SK-N-SH (cell line): Measurements from ENCODE around the gene ZDHHC8. TPM values are rescaled to one million over a fixed set of nuclear protein-coding genes. Genes with fewer than 3 reads are reported as not detected.

ENCODE experiments used
- CTCF ChIA-PET: fragments of 300-600, 350-600 bp; formaldehyde crosslinking; extraction: SDS; loops from one replicate; lab custom pipeline; 2021; lab: Yijun Ruan, JAX
- POLR2A ChIA-PET: fragments of 350-600 bp; sonication (Branson Sonifier 250); formaldehyde crosslinking; extraction: SDS; loops from one replicate; lab custom pipeline; 2020; ENCODE audit warnings: antibody characterized with exemption, inconsistent platforms; lab: Yijun Ruan, JAX
- DNase-seq: peaks from one replicate; pipeline ENCODE4 v3.0.0; 2012
- H2AFZ ChIP-seq: fragments of 200-600 bp; sonication (generic); 2 replicates; pipeline ENCODE4 v1.8.1; 2016; ENCODE audit warnings: antibody characterized with exemption, mild to moderate bottlenecking, low read depth
- H3F3A ChIP-seq: fragments of 200-600 bp; sonication (generic); replicated peaks from 2 replicates; pipeline ENCODE3; 2016; ENCODE audit warnings: antibody characterized with exemption, mild to moderate bottlenecking; ENCODE audit not compliant: insufficient read depth
- H3K27ac ChIP-seq, 2 experiments: fragments of 200-500 bp in 1 of 2; fragments of 200-600 bp in 1 of 2; sonication (Bioruptor generic) in 1 of 2; sonication (generic), shearing (Covaris generic) in 1 of 2; 2 replicates each; pipeline versions ENCODE4 v1.5.1 to v1.6.1; 2014 to 2016; ENCODE audit warnings: low read depth in 2 of 2, inconsistent platforms in 1 of 2, low read length in 1 of 2, mild to moderate bottlenecking in 1 of 2, mixed read lengths in 1 of 2
- H3K27me3 ChIP-seq: fragments of 200-600 bp; sonication (generic), shearing (Covaris generic); 2 replicates; pipeline ENCODE4 v1.6.1; 2016; ENCODE audit warnings: mixed run types; ENCODE audit not compliant: insufficient read depth
- H3K36me3 ChIP-seq, 2 experiments: fragments of 200-500 bp in 1 of 2; fragments of 200-600 bp in 1 of 2; sonication (Bioruptor generic) in 1 of 2; sonication (generic) in 1 of 2; replicated peaks in 1 of 2; 2 replicates each; pipeline versions ENCODE3 to v1.5.1; 2014 to 2016; ENCODE audit warnings: low read length in 1 of 2, mild to moderate bottlenecking in 1 of 2; ENCODE audit not compliant: insufficient read depth in 2 of 2, control insufficient read depth in 1 of 2
- H3K4me1 ChIP-seq, 2 experiments: fragments of 200-500 bp in 1 of 2; fragments of 200-600 bp in 1 of 2; sonication (Bioruptor generic) in 1 of 2; sonication (generic), shearing (Covaris generic) in 1 of 2; 2 replicates each; pipeline versions ENCODE4 v1.5.1 to v1.6.1; 2014 to 2016; ENCODE audit warnings: low read depth in 1 of 2, low read length in 1 of 2, mixed run types in 1 of 2; ENCODE audit not compliant: insufficient read depth in 2 of 2, control insufficient read depth in 1 of 2
- H3K4me2 ChIP-seq: fragments of 200-600 bp; sonication (generic), shearing (Covaris generic); 2 replicates; pipeline ENCODE4 v1.6.1; 2017; ENCODE audit warnings: mixed run types
- H3K4me3 ChIP-seq, 2 experiments: fragments of 200-500 bp in 1 of 2; fragments of 200-600 bp in 1 of 2; sonication (Bioruptor generic) in 1 of 2; sonication (generic), shearing (Covaris generic) in 1 of 2; 2 replicates each; pipeline versions ENCODE4 v1.5.1 to v1.8.1; 2014 to 2016; ENCODE audit warnings: low read depth in 2 of 2, inconsistent platforms in 1 of 2, low read length in 1 of 2, mild to moderate bottlenecking in 1 of 2, mixed read lengths in 1 of 2, moderate library complexity in 1 of 2
- H3K79me2 ChIP-seq: fragments of 200-600 bp; sonication (generic); 2 replicates; pipeline ENCODE4 v1.8.1; 2017; ENCODE audit warnings: mild to moderate bottlenecking; ENCODE audit not compliant: insufficient read depth
- H3K9ac ChIP-seq: fragments of 200-600 bp; sonication (generic); 2 replicates; pipeline ENCODE4 v1.6.1; 2017; ENCODE audit warnings: mixed run types
- H3K9me2 ChIP-seq: fragments of 200-600 bp; sonication (generic); 2 replicates; pipeline ENCODE4 v1.6.1; 2017; ENCODE audit warnings: mixed run types
- H3K9me3 ChIP-seq: fragments of 200-600 bp; sonication (generic); 2 replicates; pipeline ENCODE4 v1.6.1; 2017; ENCODE audit warnings: mixed run types, mild to moderate bottlenecking, moderate library complexity
- H4K20me1 ChIP-seq: fragments of 200-600 bp; sonication (generic); 2 replicates; pipeline ENCODE4 v1.6.1; 2017; ENCODE audit warnings: mild to moderate bottlenecking, mixed run types; ENCODE audit not compliant: insufficient read depth
- EZH2phosphoT487 ChIP-seq: fragments of 200-600 bp; sonication (generic); IDR thresholded peaks from 2 replicates; pipeline ENCODE4 v1.6.1; 2017; ENCODE audit warnings: low read depth, mixed run types, mild to moderate bottlenecking, antibody characterized with exemption, moderate library complexity, borderline replicate concordance
- MXI1 ChIP-seq: IDR thresholded peaks from 2 replicates; pipeline ENCODE4 v1.6.1; 2012; ENCODE audit warnings: mild to moderate bottlenecking, low read depth, low read length, improper control_type of control experiment
- RAD21 ChIP-seq: IDR thresholded peaks from 2 replicates; pipeline ENCODE4 v1.6.1; 2012; ENCODE audit warnings: mild to moderate bottlenecking, low read length
- REST ChIP-seq: IDR thresholded peaks from 2 replicates; pipeline ENCODE4 v1.6.1; 2012; ENCODE audit warnings: mild to moderate bottlenecking, low read depth, low read length, moderate library complexity
- USF2 ChIP-seq: fragments of 150-350 bp; IDR thresholded peaks from 2 replicates; pipeline ENCODE4 v1.6.1; 2017; ENCODE audit warnings: antibody characterized with exemption, low read length, low read depth, borderline replicate concordance
- WGBS: methylation state at CpG from one replicate; pipeline ENCODE4 v1.1.6; 2017; ENCODE audit warnings: low lambda C conversion rate; 5-methylcytosine and 5-hydroxymethylcytosine counted together
- polyA plus RNA-seq, 3 experiments: library from polyadenylated mRNA; depleted of rRNA; stranded (reverse); fragments of >200 nt; gene quantifications; 2 replicates each; pipeline ENCODE4 v1.2.3, GENCODE V29; 2012
- TF ChIP-seq, protein P1 (sequence below): fragments of 200-600 bp; sonication (generic); IDR thresholded peaks from 2 replicates; pipeline ENCODE4 v1.6.1; 2017; ENCODE audit warnings: antibody characterized with exemption, mild to moderate bottlenecking, moderate library complexity

ZDHHC8 gene
- polyA plus RNA-seq, 1 of the 3 experiments (the other 2 are of a cell fraction) = 65.3 TPM

DNA sequence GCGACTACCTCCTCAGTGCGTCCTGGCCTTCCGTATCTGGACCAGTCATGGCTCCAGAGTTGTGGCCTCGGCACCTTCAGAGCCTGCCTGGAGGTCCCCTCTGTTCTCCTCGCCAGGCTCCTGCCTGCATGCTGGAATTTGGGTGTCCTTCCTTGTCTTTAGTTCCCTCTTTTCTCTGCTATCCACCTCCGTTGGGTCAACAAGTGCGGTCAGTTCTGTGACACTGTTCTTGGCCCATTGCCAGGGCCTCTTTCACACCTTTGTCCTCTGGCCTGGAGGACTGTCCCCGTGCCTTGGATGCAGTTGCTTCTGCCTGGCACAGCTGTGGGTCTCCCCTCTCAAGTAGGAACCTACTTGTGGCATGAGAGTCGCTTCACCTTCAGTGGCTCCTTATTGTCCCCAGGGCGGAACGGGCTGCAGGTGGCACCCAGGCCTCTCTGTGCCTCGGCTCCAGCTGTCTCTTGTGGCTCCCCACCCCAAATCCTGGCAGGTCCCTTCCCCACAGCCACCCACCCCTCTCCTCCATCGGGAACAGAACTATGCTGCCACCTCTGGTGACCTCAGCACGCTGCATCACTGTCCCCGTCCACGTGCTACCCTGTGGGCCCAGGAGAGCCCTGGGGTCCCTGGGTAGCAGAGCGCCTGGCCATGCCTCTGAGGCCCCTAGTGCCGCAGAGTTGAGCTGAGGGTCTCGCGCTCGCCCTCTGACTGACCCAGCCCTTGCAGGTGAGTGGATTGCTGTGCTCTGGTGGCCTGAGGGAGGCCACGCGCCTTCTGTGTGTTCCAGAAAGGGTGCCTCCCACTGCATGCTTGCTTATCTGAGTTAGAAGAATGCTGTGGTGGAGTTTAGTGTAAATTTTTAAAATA is 46.8 kb upstream of the ZDHHC8 start:
- peak overlapping the region in 1 of 2 experiments; percentile 39; a peak in 1 of 4 replicates for H3K27ac ChIP-seq
- peaks cover 2% of the 10 kb centered on the region for H3F3A ChIP-seq
- H3K9me2 ChIP-seq = no peaks in the 10 kb centered on the region
- no peaks in the 10 kb centered on the region for H3K9me3 ChIP-seq
- no peak overlapping the region for H3K4me2 ChIP-seq
- H3K4me3 ChIP-seq = no peak overlapping the region; a peak in 1 of 4 replicates
- no peaks in the 10 kb centered on the region for H3K27me3 ChIP-seq
- H3K36me3 ChIP-seq = peaks cover 44 to 51% of the 10 kb centered on the region in 2 experiments
- peaks cover 70% of the 10 kb centered on the region for H4K20me1 ChIP-seq
- ChIA-PET CTCF (interaction anchor here (0.7 to 2.2 kb wide), 10 partner anchors 9 to 121 kb away, joined by 3 to 10 read pairs (median 3); partner anchors contain the start of gene RANBP1), POLR2A (no interaction called here)
- no peak overlapping the region for H2AFZ ChIP-seq
- 80% methylated on average over 22 of the region's 23 CpGs for WGBS
- H3K9ac ChIP-seq = no peak overlapping the region
- no peak for TF ChIP-seq EZH2phosphoT487
- TF ChIP-seq, protein P1, sequence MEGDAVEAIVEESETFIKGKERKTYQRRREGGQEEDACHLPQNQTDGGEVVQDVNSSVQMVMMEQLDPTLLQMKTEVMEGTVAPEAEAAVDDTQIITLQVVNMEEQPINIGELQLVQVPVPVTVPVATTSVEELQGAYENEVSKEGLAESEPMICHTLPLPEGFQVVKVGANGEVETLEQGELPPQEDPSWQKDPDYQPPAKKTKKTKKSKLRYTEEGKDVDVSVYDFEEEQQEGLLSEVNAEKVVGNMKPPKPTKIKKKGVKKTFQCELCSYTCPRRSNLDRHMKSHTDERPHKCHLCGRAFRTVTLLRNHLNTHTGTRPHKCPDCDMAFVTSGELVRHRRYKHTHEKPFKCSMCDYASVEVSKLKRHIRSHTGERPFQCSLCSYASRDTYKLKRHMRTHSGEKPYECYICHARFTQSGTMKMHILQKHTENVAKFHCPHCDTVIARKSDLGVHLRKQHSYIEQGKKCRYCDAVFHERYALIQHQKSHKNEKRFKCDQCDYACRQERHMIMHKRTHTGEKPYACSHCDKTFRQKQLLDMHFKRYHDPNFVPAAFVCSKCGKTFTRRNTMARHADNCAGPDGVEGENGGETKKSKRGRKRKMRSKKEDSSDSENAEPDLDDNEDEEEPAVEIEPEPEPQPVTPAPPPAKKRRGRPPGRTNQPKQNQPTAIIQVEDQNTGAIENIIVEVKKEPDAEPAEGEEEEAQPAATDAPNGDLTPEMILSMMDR = peak; percentile 51
- no peak for TF ChIP-seq USF2
- TF ChIP-seq MXI1 = peak; percentile 91
- TF ChIP-seq REST = no peak
- TF ChIP-seq RAD21 = peak; percentile 52
- peaks cover 7 to 27% of the 10 kb centered on the region in 2 experiments; a peak in 1 of 4 replicates for H3K4me1 ChIP-seq
- DNase-seq = peak; percentile 88
- H3K79me2 ChIP-seq = peaks cover 89% of the 10 kb centered on the region
